Temporal lobe (tissue), 2 donors: Measurements from ENCODE around the gene HERC3. TPM values are rescaled to one million over a fixed set of nuclear protein-coding genes. Genes with fewer than 3 reads are reported as not detected.

Source experiments
- small RNA-seq: library from RNA; depleted of rRNA; stranded (forward); fragments of <200 nt; gene quantifications from one replicate; pipeline ENCODE3, GENCODE V24; 2014; ENCODE audit warnings: low replicate concordance
- total RNA-seq: library from RNA; depleted of rRNA; stranded (reverse); fragments of >200 nt; gene quantifications from one replicate; pipeline ENCODE4 v1.2.3, GENCODE V29; 2014

Gene HERC3
- total RNA-seq, 1 donor from 2014 or later = 52.9 TPM

Small RNA genes within 50 kb of the gene (small RNA-seq; reads per million reads assigned to genes)
- gene RF02115 (not detected), gene RNU6-33P (0.11 reads per million)

Other genes with a start within 250 kb of the HERC3 start
- 3.9 TPM for gene HERC6, start 213.6 kb upstream of the HERC3 start, total RNA-seq
- gene HERC5, start 135.4 kb upstream of the HERC3 start, total RNA-seq = 2.0 TPM
- 66.6 TPM for gene PYURF, start 68.7 kb upstream of the HERC3 start, total RNA-seq
- gene NAP1L5, start 105.3 kb downstream of the HERC3 start, total RNA-seq = 43.5 TPM